HG03064 (cell line): ENCODE measurements around the gene CYP2A6.
"Not testable (repeated sequence)": the region's sequence is repeated elsewhere in the genome, so short reads cannot be mapped to it uniquely, and the experiment has no call there.

Source experiments
- ATAC-seq: cut with Tn5 transposase; IDR thresholded peaks from one replicate; pipeline ENCODE4 v1.9.1; 2021; ENCODE audit warnings: low read depth; ENCODE audit not compliant: unreplicated experiment

CYP2A6 gene

DNA sequence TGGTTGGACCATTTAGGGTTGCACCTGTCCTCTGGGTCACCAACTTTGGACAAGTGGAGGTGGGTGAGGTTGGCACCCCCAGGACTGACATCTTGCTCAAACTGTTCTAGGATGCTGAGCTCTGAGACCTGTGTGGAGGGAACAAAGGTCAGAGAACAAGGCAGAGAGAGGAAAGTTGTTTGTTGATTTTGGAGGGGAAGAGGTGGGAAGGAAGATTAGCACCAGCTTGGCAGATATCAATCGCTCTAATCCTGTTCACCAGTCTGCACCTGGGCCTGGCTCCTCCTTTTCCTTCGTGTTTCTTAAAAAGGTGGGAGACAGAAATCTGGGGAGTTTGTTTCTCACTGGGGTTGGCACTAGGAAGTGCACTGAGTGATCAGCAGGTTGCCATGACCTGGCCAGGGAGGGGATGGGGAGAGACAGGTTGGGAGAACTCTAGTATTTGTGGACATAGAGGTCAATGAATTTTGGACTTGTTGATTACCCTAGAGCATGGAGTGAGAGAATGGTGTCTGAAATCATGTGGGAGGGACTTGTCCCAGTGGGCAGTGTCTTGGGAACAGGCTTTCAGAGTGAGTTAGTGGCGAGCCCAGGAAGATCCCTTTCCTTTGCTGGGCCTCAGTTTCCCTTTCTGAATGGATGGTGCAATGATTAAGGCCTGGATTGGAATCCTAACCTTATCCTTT, 2.4 kb upstream of the CYP2A6 start:
- not testable (repeated sequence) for ATAC-seq

DNA sequence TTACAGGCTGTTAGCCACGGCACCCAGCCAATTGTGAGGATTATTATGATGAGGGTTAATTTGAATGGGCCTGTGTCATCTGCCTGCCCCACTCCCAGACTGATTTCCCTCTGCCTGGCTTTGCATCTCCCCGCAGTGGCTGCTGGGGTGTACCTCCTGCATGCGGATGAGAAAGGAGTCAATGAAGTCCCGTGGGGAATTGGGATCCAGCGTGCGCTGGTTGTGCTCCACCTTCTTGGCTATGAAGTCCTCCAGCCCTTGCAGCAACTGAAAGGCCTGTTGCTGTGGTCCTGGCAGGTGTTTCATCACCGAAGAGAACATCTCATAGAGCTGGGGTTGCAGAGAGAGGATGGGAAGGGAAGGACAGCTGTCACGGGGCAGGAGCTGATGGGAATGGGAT, 3.5 kb downstream of the CYP2A6 start:
- ATAC-seq, result not testable (repeated sequence)

DNA sequence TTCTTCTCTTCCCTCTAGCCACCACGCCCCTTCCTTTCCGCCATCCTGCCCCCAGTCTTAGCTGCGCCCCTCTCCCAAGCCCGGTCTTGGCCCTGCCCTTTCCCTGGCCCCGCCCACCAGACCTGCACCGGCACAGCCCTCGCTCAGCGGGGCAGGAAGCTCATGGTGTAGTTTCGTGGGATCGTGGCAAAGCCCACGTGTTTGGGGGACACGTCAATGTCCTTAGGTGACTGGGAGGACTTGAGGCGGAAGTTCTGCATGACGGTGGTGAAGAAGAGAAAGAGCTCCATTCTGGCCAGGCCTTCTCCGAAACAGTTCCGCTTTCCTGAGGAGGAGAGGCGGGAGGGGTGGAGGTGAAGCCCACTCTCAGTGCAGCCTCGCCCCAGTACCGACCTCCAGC, 6.6 kb downstream of the CYP2A6 start:
- not testable (repeated sequence) for ATAC-seq

DNA sequence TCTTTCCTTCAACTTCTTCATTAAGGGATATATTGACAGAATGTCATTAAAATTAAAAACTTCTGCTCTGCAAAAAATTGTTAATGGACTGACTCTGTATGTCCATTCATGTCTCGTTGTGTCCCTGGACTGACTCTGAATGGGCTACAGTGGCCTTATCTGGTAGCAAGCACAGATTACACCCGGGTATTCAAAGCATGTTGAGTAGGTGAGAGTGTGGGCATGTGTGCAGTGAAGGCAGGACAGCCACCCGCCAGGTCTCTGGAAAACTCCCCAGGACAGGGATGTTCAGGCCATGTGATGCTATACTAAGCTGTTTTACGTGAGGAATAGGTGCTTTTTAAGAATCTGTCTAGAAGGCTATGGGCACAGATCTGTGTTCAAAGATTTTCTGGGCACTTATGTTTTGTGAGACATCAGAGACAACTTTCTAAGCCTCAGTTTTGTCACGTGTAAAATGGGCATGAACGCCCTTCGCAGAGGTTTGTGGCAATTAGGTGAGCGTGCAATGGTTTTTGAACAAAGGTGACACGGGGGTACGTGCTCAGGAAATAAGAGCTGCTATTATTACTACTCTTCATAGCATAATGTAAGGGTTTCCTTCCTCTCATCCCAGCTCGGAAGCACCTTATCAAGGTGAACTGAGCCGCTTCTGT, 7.1 kb downstream of the CYP2A6 start:
- not testable (repeated sequence) for ATAC-seq

DNA sequence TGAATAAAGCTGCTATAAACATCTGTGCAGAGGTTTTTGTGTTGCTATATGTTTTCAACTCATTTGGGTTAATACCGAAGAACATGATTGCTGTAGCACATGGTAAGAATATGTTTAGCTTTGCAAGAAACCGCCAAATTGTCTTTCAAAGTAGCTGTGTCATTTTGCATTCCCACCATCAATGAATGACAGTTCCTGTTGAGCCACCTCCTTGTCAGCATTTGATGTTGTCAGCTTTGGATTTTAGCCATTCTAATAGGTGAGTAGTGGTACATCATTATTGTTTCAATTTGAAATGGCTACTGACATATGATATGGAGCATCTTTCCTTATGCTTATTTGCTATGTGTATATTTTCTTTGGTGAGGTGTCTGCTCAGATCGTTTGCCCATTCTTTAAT, 8.2 kb downstream of the CYP2A6 start:
- ATAC-seq, result not testable (repeated sequence)

DNA sequence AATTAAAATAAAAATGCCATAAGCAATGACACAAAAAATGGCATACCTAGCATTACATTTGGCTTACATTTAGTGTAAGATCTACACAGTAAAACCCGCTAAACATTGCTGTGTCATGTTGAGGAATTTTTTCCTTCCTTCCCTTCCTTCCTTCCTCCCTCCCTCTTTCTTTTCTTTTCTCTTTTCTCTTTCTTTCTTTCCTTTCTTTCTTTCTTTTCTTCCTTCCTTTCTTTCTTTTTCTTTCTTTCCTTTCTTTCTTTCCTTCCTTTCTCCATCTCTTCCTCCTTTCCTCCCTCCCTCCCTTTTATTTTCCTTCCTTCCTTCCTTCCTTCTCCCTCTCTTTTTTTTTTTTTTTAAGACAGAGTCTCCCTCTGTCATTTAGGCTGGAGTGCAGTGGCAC, 11.8 kb downstream of the CYP2A6 start:
- not testable (repeated sequence) for ATAC-seq

DNA sequence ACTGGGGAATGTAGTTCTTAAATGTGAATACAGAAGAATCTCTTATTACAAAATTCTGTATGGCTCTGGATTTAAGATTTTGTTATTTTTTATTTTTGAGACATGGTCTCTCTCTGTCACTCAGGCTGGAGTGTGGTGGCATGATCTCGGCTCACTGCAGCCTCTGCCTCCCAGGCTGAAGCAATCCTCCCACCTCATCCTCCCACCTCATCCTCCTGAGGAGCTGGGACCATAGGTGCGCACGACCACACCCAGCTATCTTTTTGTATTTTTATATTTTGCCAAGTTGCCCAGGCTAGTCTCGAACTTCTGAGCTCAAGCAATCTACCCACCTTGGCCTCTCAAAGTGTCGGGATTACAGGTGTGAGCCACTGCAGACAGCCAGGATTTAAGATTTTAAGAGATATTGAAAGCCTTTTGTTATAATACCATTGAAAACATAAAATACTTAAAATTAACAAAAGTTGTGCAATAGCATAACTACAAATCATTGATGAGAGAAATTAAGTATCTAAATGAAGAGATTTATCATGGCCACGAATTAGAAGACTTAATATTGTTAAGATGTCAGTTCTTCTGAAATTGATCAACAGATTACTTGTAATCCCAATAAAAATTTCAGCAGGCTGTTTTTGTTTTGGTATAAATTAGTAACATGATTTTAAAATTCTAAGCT, 13.4 kb downstream of the CYP2A6 start:
- ATAC-seq, result no peak

DNA sequence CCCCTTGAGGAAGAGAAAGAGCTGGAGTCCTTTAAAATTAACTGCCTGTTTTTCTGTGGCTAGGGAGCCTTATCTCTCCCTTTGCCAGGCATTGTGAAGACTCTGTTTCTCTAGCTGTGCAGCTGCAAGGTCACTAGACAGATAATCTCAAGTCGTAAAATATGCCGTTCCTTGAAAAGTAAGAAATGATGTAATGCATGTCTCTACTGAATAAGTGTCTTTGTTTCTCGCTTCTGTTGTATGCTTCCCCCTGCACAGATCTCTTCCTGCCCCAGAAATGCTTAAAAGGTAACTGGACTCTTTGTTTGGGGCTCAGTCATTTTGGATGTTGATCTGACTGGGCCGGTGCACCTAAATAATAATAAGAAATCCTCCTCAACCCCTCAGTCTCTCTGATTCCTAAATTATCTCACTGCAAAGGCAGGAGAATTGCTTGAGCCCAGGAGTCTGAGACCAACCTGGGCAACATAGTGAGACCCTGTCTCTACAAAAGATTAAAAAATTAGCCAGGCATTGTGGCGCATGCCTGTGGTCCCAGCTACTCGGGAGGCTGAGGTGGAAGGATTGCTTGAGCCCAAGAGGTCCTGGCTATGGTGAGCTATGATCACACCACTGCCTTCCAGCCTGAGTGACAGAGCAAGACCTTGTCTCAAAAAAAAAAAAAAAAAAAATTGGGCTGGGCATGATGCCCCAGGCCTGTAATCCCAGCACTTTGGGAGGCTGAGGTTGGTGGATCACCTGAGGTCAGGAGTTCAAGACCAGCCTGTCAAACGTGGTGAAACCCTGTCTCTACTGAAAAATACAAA, 16.3 kb downstream of the CYP2A6 start:
- not testable (repeated sequence) for ATAC-seq

DNA sequence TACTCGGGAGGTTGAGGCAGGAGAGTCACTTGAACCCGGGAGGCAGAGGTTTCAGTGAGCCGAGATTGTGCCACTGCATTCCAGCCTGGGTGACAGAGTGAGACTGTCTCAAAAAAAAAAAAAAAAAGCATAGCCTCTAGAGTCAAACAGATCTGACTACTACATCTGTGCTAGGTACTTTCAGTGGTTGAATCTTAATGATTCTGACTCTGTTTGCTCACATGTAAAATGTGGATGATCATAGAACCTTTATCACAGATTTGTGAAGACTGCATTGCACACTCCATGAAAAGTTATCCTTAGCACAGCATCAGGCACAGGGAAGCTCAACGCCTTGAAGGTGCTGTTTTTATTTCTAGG, 17.8 kb downstream of the CYP2A6 start:
- not testable (repeated sequence) for ATAC-seq

DNA sequence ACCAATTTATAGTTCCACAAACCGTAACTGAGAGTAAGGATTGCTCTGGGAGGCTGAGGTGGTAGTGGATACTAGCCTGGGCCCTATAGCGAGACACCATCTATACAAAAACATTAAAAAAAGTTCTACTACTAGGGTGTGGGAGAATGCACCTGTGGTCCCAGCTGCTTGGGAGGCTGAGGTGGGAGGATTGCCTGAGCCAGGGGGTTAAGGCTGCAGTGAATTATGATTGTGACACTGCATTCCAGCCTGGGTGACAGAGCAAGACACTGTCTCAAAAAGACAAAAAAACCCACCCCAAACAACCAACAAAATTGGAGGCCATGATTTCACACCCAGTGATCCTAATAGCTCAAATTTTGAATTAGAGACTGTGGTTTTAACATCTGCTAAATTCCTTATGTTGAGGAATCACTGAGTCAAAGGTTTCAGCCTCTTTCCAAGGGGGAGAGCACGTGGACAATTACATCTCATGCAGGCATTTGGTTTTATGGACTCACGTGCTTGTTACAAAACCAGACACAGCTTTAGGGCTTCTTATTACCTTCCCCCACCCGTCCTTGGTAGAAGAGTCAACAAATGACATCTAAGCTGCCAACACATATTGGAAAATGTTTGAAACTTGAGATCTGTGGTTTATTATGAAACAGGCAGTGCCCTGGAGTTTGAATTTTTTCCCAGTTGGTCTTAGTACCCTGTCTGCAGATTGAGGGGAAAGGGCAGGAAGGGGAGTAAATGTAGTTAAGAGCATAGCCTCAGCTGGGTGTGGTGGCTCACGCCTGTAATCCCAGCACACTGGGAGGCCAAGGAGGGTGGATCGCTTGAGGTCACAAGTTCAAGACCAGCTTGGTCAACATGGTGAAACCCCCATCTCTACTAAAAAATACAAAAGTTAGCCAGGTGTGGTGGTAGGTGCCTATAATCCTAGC, 18.5 kb downstream of the CYP2A6 start:
- no peak for ATAC-seq

DNA sequence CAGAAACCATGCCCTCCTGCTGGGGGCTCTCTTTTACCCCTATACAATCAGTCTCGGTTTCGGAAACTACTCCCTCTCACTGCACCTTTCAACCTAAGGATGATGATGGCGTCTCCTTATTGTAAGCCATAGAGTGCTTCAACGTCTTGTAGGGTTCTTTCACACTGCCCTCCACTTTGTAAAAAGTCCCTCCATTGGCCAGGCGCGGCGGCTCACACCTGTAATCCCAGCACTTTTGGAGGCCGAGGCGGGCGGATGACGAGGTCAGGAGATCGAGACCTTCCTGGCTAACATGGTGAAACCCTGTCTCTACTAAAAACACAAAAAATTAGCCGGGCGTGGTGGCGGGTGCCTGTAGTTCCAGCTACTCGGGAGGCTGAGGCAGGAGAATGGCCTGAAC, 19.5 kb downstream of the CYP2A6 start:
- not testable (repeated sequence) for ATAC-seq

DNA sequence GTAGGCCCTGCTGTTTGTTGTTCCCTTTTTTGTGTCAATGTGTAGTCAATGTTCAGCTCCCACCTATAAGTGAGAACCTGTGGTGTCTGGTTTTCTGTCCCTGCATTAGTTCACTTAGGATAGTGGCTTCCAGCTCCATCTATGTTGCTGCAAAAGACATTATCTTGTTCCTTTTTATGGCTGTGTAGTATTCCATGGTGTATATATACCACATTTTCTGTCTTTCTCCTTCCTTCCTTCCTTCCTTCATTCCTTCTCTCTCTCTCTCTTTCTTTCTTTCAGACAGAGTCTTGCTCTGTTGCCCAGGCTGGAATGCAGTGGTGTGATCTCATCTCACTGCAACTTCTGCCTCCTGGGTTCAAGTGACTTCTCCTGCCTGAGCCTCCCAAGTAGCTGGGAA, 21.0 kb downstream of the CYP2A6 start:
- no peak for ATAC-seq

DNA sequence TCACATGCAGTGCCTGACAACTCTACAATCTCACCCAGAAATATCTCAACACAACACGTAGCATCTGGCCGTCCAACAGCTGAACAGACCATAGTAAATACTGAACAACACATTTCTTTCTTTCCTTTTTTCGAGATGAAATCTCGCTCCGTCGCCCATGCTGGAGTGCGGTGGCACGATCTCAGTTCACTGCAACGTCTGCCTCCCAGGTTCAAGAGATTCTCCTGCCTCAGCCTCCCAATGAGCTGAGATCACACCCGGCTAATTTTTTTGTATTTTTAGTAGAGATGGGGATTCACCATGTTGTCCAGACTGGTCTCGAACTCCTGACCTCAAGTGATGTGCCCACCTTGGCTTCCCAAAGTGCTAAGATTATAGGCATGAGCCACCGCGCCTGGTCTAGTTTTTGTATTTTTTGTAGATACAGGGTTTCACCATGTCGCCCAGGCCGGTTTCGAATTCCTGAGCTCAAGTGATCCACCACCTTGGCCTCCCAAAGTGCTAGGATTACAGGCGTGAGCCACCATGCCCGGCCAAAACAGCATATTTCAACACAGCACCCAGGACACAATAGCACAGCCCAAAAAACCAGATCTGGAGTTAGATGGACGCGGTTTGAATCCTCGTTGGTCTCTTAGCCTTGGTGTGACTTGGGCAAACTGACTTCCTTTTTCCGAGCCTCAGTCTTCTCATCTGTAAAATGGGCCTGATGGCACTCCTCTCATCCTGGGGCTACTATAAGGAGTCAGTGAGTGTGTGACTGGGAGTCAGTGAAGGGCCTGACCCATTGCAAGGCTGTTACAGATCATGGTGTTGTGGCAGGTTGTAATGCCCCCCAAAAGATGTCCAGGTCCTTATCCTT, 22.6 kb downstream of the CYP2A6 start:
- ATAC-seq, result no peak

DNA sequence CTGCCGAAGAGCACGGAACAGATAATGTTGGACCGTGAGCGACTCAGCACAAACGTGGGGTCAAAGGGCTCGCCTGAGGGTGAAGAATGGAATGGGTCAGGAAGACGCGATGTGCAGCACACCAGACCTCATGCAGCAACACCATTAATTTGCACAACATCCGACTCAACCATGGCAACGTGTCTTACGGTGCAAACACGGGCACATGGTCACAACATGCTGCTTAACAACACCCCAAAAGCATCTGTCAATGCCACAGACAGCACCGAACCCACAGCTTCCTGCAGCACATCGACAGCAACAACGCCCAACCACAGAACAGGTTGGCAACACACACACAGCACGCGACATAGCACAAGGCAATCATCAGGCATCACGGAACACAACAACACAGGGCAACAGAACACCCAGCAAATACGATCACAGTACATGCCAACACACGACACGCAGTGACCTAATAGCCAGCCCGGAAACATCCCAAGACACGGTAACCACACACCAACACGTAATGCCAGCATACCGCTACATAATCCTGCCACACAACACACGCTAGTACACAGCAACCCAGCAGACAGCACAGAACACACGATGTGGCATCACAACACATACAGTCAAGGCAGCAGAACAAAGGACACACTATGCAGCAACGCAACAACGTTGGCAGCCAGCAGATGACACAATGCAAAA, 23.4 kb downstream of the CYP2A6 start:
- ATAC-seq, result not testable (repeated sequence)

DNA sequence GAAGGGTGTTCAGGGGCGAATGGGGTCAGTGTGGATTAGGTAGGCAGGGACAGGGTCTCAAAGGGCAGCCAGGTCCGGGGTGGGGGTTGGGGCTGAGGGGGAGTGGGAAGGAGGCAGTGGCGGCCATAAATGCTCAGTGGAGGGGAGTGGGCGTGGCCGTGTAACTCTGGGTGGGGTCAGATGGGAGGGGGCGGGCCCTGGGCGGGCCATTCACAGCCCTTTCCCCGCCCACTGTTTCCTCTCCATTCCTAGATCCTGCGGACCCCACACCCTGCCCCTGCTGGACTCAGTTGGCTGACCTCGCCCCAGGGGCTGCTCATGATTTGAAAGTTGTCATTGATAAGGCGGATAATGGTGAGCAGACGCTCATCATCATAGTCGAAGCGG, 23.9 kb downstream of the CYP2A6 start:
- not testable (repeated sequence) for ATAC-seq

DNA sequence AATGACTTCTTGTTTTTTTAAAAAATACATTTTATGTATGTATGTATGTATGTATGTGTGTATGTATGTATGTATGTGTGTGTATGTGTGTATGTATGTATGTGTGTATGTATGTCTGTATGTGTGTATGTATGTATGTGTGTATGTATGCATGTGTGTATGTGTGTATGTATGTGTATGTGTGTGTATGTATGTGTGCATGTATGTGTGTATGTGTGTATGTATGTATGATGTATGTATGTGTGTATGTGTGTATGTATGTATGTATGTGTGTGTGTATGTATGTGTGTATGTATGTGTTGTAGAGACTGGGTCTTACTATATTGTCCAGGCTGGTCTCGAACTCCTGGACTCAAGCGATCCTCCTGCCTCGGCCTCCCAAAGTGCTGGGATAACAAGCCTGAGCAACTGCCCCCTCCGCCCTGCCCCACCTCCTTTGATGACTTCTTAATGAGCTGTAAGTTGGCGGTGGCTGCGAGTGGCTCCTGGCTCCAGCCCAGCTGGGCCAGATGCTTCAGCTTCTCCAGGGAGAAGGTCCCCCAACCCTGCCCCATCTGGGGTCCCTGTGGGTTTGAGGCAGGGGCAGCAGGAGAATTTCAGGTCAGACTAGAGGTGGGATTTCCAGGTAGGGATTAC, 24.7 kb downstream of the CYP2A6 start:
- not testable (repeated sequence) for ATAC-seq

DNA sequence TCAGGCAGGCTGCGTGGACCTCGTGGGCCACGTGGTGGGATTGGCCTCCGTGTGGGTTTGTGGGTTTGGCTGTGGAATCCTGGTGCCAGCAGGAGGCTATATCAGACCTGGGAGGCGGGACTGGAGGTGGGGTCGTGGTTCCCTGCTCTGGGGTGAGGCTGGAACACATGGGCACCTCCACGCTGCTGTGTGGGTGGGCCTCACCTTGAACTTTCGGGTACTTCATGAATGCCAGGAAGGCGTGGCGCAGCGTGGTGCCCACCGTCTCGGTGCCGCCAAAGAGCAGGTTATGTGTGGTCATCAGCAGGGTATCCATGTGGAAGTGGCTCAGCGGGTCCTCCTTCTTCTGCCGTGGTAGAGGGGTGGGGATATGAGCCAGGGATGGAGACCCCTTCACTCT, 25.3 kb downstream of the CYP2A6 start:
- not testable (repeated sequence) for ATAC-seq
